K562 (cell line): ENCODE measurements around the gene SH3BGRL2. TPM values are rescaled to one million over a fixed set of nuclear protein-coding genes. Genes with fewer than 3 reads are reported as not detected.

ENCODE experiments used
- ATAC-seq: fragments of 200-7000 bp; cut with Tn5 transposase; 3 replicates; pipeline ENCODE4 v1.9.1; 2020; ENCODE audit warnings: moderate library complexity
- BruUV-seq: library from RNA; stranded (reverse); fragments of 400-500 nt; replicated peaks from 2 replicates; lab custom pipeline; 2021; lab: Mats Ljungman, UMichigan
- CTCF ChIA-PET: fragments of 300-600 bp; formaldehyde crosslinking; extraction: SDS; loops from one replicate; lab custom pipeline; 2021; ENCODE audit warnings: low intra/inter-chr PET ratio; lab: Yijun Ruan, JAX
- POLR2A ChIA-PET: fragments of 300-600, 350-650 bp; sonication (Branson Sonifier 250); formaldehyde crosslinking; extraction: SDS; loops from one replicate; lab custom pipeline; 2021; ENCODE audit warnings: antibody characterized with exemption, inconsistent platforms; lab: Yijun Ruan, JAX
- DNase-seq, 4 experiments: peaks; one replicate each; pipeline versions ENCODE4 v3.0.0 to v3.0.0-alpha.2; 2011 to 2018; ENCODE audit warnings: low spot score in 3 of 4, mixed read lengths in 3 of 4; ENCODE audit errors: extremely low read depth in 1 of 4
- FAIRE-seq: peaks from 2 replicates; lab custom pipeline; 2011; peaks lifted over from hg19 to GRCh38; lab: Jason Lieb, UNC
- H2AFZ ChIP-seq: 2 replicates; pipeline ENCODE4 v1.6.0; 2011; ENCODE audit warnings: low read depth, low read length, control low read depth, inconsistent platforms
- H3K27ac ChIP-seq: fragments of 200-600 bp; 3 replicates; pipeline ENCODE4 v1.8.0; 2011; ENCODE audit warnings: low read depth, mild to moderate bottlenecking, control low read depth, inconsistent platforms, low read length, moderate library complexity, mixed read lengths; ENCODE audit errors: extremely low read depth
- H3K27me3 ChIP-seq, 2 experiments: fragments of 300-600 bp in 1 of 2; 2 replicates in 1 of 2; 3 replicates in 1 of 2; pipeline versions ENCODE4 v1.6.0 to v1.8.0; 2011; ENCODE audit warnings: inconsistent platforms in 2 of 2, low read length in 2 of 2, mild to moderate bottlenecking in 1 of 2, mixed read lengths in 1 of 2, moderate library complexity in 1 of 2; ENCODE audit not compliant: control insufficient read depth in 2 of 2, insufficient read depth in 2 of 2
- H3K36me3 ChIP-seq: fragments of 300-600 bp; 3 replicates; pipeline ENCODE4 v1.8.0; 2011; ENCODE audit warnings: mild to moderate bottlenecking, low read length, inconsistent platforms; ENCODE audit not compliant: control insufficient read depth, insufficient read depth
- H3K4me1 ChIP-seq, 2 experiments: fragments of 200-600 bp in 1 of 2; replicated peaks in 1 of 2; 2 replicates in 1 of 2; 3 replicates in 1 of 2; pipeline versions ENCODE4 v1.5.1 to v1.8.0; 2011; ENCODE audit warnings: inconsistent platforms in 2 of 2, low read length in 2 of 2, mild to moderate bottlenecking in 1 of 2, mixed read lengths in 1 of 2, moderate library complexity in 1 of 2; ENCODE audit not compliant: control insufficient read depth in 2 of 2, insufficient read depth in 2 of 2
- H3K4me2 ChIP-seq: 2 replicates; pipeline ENCODE4 v1.6.1; 2011; ENCODE audit warnings: low read length, control low read depth, inconsistent platforms, mixed read lengths; ENCODE audit not compliant: insufficient read depth
- H3K4me3 ChIP-seq: fragments of 200-600 bp; sonication (generic), shearing (Covaris generic); 2 replicates; pipeline ENCODE4 v1.5.1; 2016; ENCODE audit warnings: control low read depth, inconsistent platforms
- H3K79me2 ChIP-seq: fragments of 200-600 bp; 3 replicates; pipeline ENCODE4 v1.8.0; 2011; ENCODE audit warnings: low read length, inconsistent platforms; ENCODE audit not compliant: control insufficient read depth, insufficient read depth
- H3K9ac ChIP-seq, 2 experiments: 2 replicates each; pipeline versions ENCODE4 v1.6.0 to v1.6.1; 2011; ENCODE audit warnings: low read depth in 2 of 2, low read length in 2 of 2, control low read depth in 1 of 2, inconsistent platforms in 1 of 2, mild to moderate bottlenecking in 1 of 2, mixed read lengths in 1 of 2; ENCODE audit not compliant: insufficient read depth in 1 of 2
- H3K9me1 ChIP-seq: one replicate; pipeline ENCODE4 v1.6.0; 2011; ENCODE audit warnings: inconsistent platforms, mild to moderate bottlenecking, low read length, moderate library complexity; ENCODE audit not compliant: control insufficient read depth, insufficient read depth
- H3K9me3 ChIP-seq: replicated peaks from 2 replicates; pipeline ENCODE4 v1.5.1; 2011; ENCODE audit warnings: low read depth, low read length, inconsistent platforms; ENCODE audit not compliant: control insufficient read depth, insufficient read depth
- H4K20me1 ChIP-seq: replicated peaks from 2 replicates; pipeline ENCODE4 v1.6.1; 2011; ENCODE audit warnings: low read length, inconsistent platforms, mixed read lengths; ENCODE audit not compliant: control insufficient read depth, insufficient read depth
- CTBP1 ChIP-seq: fragments of 450-650 bp; IDR thresholded peaks from 2 replicates; pipeline ENCODE4 v1.6.1; 2016; ENCODE audit warnings: borderline replicate concordance
- MECOM ChIP-seq: fragments of 250-450 bp; sonication (Bioruptor Pico); IDR thresholded peaks from 2 replicates; pipeline ENCODE4 v1.8.0; 2022; ENCODE audit warnings: inconsistent platforms
- PRMT5 ChIP-seq: sonication (generic); formaldehyde crosslinking; IDR thresholded peaks from 2 replicates; pipeline ENCODE4 v1.5.0; 2020; ENCODE audit warnings: missing genetic modification reagents
- SAFB ChIP-seq: fragments of 200-400 bp; formaldehyde crosslinking; IDR thresholded peaks from 2 replicates; pipeline ENCODE4 v1.6.1; 2017; ENCODE audit warnings: low read depth, low read length, borderline replicate concordance
- TEAD2 ChIP-seq: fragments of 450-650 bp; IDR thresholded peaks from 2 replicates; pipeline ENCODE4 v1.6.1; 2016; ENCODE audit warnings: missing genetic modification characterization, control low read depth, missing compliant biosample characterization
- ZNF121 ChIP-seq: sonication (generic); formaldehyde crosslinking; conservative IDR thresholded peaks from 2 replicates; pipeline ENCODE4 v1.8.0; 2022; ENCODE audit warnings: missing genetic modification reagents
- ZNF408 ChIP-seq: fragments of 250-450 bp; sonication (Bioruptor Pico); IDR thresholded peaks from 2 replicates; pipeline ENCODE4 v1.4.0; 2020; ENCODE audit warnings: low read depth, mild to moderate bottlenecking, moderate library complexity
- WGBS: fragments of 100-300 bp; shearing (Covaris generic); methylation state at CpG from one replicate; pipeline ENCODE4 v1.1.6; 2016; ENCODE audit warnings: low coverage, mixed read lengths; ENCODE audit not compliant: insufficient coverage; ENCODE audit errors: missing lambda C conversion rate; 5-methylcytosine and 5-hydroxymethylcytosine counted together
- in situ Hi-C: fragments of 300-500 bp; cut with MboI; formaldehyde crosslinking; loops from 4 replicates; pipeline ENCODE4 v1.15.0; 2018; ENCODE audit warnings: inconsistent platforms, mixed read lengths
- intact Hi-C: fragments of 100-400 bp; cut with micrococcal nuclease; formaldehyde crosslinking; loops from 2 replicates; pipeline ENCODE4 v1.14.2; 2022
- polyA plus RNA-seq, 8 experiments: library from polyadenylated mRNA; depleted of rRNA in 4 of 8; stranded (reverse) in 5 of 8; unstranded in 3 of 8; fragments of >200 nt; fragmentation: Nextera tagmentation in 2 of 8; fragmentation: Illumina TruSeq in 1 of 8; extraction: Ambion mirVana in 2 of 8; extraction: Trizol in 1 of 8; gene quantifications; 2 replicates each; pipeline versions ENCODE4 v1.2.1 to v1.2.3, GENCODE V29; 2011 to 2014; ENCODE audit warnings: inconsistent platforms in 1 of 8, missing spikeins in 1 of 8
- total RNA-seq, 7 experiments: library from RNA; depleted of rRNA in 6 of 7; stranded (reverse); fragments of >200 nt in 6 of 7; fragmentation: Illumina TruSeq in 2 of 7; extraction: Trizol in 2 of 7; gene quantifications; 2 replicates each; pipeline versions ENCODE4 v1.2.1 to v1.2.3, GENCODE V29; 2011 to 2021; ENCODE audit warnings: low replicate concordance in 1 of 7
- TF ChIP-seq, protein P1 (sequence below): fragments of 450-650 bp; formaldehyde crosslinking; IDR thresholded peaks from 2 replicates; pipeline ENCODE4 v1.4.0; 2020; ENCODE audit warnings: mild to moderate bottlenecking, moderate library complexity

Gene SH3BGRL2
- total and polyA plus RNA-seq, 9 of the 15 experiments (the other 6 are each of a cell fraction or from before 2014, with no cell fraction given) = 4.4 to 12.1 (median 7.3) TPM

DNA sequence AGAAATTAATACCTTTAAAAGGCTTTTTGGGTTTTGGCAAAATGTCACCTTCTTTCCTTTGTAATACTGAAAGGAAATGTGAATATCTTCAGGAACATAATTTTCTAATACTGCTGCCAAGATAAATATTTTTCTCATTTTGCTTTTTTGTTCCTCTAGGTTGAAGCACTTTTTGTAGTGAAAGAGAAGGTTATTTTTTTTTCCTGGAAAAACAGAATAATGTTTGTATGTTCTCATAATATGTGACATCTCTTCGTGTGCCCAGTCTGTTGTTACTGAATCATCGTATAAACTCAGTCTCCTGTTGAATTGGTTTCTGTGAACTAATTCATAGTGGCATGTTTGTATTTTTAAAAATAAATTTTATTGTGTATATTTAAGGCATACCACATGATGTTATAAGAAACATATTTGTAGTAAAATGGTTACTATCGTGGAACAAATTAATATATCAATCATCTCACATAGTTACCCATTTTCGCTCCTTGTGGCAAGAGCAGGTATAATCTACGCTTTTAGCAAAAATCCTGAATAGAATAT, 74.4 kb downstream of the SH3BGRL2 start:
- Histone ChIP-seq H3K9me3 (no peaks in the 10 kb centered on the region), H3K4me2 (no peak overlapping the region), H4K20me1 (no peaks in the 10 kb centered on the region), H3K36me3 (0 out of 3 replicates have a peak, but pooled peaks cover 3% of the 10 kb centered on the region), H3K4me3 (no peak overlapping the region), H3K9ac (no peak overlapping the region), H2AFZ (no peak overlapping the region), H3K27me3 (0 out of 5 replicates have a peak, but pooled peaks cover 0 to 4% of the 10 kb centered on the region in 2 experiments), H3K79me2 (no peaks in the 10 kb centered on the region), H3K9me1 (no peaks in the 10 kb centered on the region), H3K4me1 (no peaks in the 10 kb centered on the region), H3K27ac (no peak overlapping the region)
- WGBS = 61% methylated on average over 5 of the region's 5 CpGs
- intact Hi-C loops = no loop called here
- FAIRE-seq (no peak), DNase-seq (no peak), ATAC-seq (no peak)
- ChIA-PET CTCF (no interaction called here), POLR2A (no interaction called here)
- in situ Hi-C loops = no loop called here
- TF ChIP-seq MECOM (CRISPR knock-in tag) = no peak
- BruUV-seq = no TSS peak

DNA sequence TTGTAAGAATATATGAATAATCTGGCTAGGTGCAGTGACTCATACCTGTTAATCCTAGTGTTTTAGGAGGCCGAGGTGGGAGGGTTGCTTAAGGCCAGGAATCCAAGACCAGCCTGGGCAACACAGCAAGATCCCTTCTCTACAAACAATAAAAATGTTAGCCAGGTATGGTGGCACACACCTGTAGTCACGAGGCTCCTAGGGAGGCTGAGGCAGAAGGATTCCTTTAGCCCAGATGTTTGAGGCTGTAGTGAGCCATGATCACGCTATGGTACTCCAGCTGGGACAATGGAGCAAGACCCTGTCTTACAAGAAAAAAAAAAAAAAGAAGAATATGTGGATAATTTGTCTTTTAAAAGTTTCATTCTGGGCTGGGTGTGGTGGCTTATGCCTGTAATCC, 75.4 kb downstream of the SH3BGRL2 start:
- Histone ChIP-seq H3K9me3 (no peaks in the 10 kb centered on the region), H3K9ac (no peak overlapping the region), H3K4me1 (no peaks in the 10 kb centered on the region), H3K9me1 (no peaks in the 10 kb centered on the region), H3K4me3 (no peak overlapping the region), H3K27ac (no peak overlapping the region), H3K79me2 (no peaks in the 10 kb centered on the region), H4K20me1 (no peaks in the 10 kb centered on the region), H3K36me3 (0 out of 3 replicates have a peak, but pooled peaks cover 3% of the 10 kb centered on the region), H2AFZ (no peak overlapping the region), H3K27me3 (0 out of 5 replicates have a peak, but pooled peaks cover 0 to 4% of the 10 kb centered on the region in 2 experiments), H3K4me2 (no peak overlapping the region)
- in situ Hi-C loops = no loop called here
- intact Hi-C loops = no loop called here
- ChIA-PET CTCF (no interaction called here), POLR2A (no interaction called here)
- ATAC-seq = no peak
- 22% methylated on average over 2 of the region's 3 CpGs for WGBS
- BruUV-seq = no TSS peak
- FAIRE-seq = no peak
- DNase-seq = no peak
- TF ChIP-seq ZNF121 (CRISPR knock-in tag) = peak; percentile 86
- no peak for TF ChIP-seq CTBP1
- TF ChIP-seq TEAD2 (tag) = no peak
- no peak for TF ChIP-seq PRMT5 (CRISPR knock-in tag)
- TF ChIP-seq ZNF408 (CRISPR knock-in tag) = no peak
- TF ChIP-seq SAFB = no peak
- TF ChIP-seq, protein P1, sequence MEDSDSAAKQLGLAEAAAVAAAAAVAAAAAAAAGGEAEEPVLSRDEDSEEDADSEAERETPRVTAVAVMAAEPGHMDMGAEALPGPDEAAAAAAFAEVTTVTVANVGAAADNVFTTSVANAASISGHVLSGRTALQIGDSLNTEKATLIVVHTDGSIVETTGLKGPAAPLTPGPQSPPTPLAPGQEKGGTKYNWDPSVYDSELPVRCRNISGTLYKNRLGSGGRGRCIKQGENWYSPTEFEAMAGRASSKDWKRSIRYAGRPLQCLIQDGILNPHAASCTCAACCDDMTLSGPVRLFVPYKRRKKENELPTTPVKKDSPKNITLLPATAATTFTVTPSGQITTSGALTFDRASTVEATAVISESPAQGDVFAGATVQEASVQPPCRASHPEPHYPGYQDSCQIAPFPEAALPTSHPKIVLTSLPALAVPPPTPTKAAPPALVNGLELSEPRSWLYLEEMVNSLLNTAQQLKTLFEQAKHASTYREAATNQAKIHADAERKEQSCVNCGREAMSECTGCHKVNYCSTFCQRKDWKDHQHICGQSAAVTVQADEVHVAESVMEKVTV (CRISPR knock-in tag) = no peak
